CD4-positive, alpha-beta T cell treated with Interleukin-6 at 100 ng/mL for 8 hours (primary cell): ENCODE data around the gene ENDOV.

Experiments used
- DNase-seq: peaks from one replicate; pipeline ENCODE4 v3.0.0-alpha.2; 2020; ENCODE audit warnings: mixed read lengths, low spot score

The ENDOV gene

GRCh38 chr17:80414803-80415625 is at the start of gene ENDOV:
TSS of gene ENDOV (plus strand) at chr17:80415167. CDS start at chr17:80415195, 28 bp downstream.
- DNase-seq = peak; percentile 91

GRCh38 chr17:80365983-80366382 is 49.0 kb upstream of the ENDOV start:
- no peak for DNase-seq

GRCh38 chr17:80367503-80367902 is 47.5 kb upstream of the ENDOV start:
- no peak for DNase-seq

- DNase-seq = no peak
Measured at GRCh38 chr17:80371196-80371595, 43.8 kb upstream of the ENDOV start.

- no peak for DNase-seq
Measured at GRCh38 chr17:80372456-80372855, 42.5 kb upstream of the ENDOV start.

- no peak for DNase-seq
Measured at GRCh38 chr17:80372922-80373570, 41.9 kb upstream of the ENDOV start.

GRCh38 chr17:80374039-80374731 is 40.8 kb upstream of the ENDOV start:
- DNase-seq = no peak

GRCh38 chr17:80374732-80375585 is 40.0 kb upstream of the ENDOV start:
- DNase-seq = no peak

GRCh38 chr17:80376531-80376930 is 38.4 kb upstream of the ENDOV start:
- no peak for DNase-seq

- no peak for DNase-seq
Measured at GRCh38 chr17:80377798-80378197, 37.2 kb upstream of the ENDOV start.

- no peak for DNase-seq
Measured at GRCh38 chr17:80379348-80379747, 35.6 kb upstream of the ENDOV start.

GRCh38 chr17:80380068-80380467 is 34.9 kb upstream of the ENDOV start:
- DNase-seq = no peak

- DNase-seq = no peak
Measured at GRCh38 chr17:80380555-80381002, 34.4 kb upstream of the ENDOV start.

- DNase-seq = no peak
Measured at GRCh38 chr17:80381416-80381923, 33.5 kb upstream of the ENDOV start.

GRCh38 chr17:80382446-80382845 is 32.5 kb upstream of the ENDOV start:
- DNase-seq = no peak

- DNase-seq = no peak
Measured at GRCh38 chr17:80382956-80383355, 32.0 kb upstream of the ENDOV start.

GRCh38 chr17:80384078-80384960 is 30.6 kb upstream of the ENDOV start:
- DNase-seq = no peak

GRCh38 chr17:80385046-80385445 is 29.9 kb upstream of the ENDOV start:
- no peak for DNase-seq

GRCh38 chr17:80386341-80386740 is 28.6 kb upstream of the ENDOV start:
- DNase-seq = no peak

- DNase-seq = no peak
Measured at GRCh38 chr17:80387071-80387470, 27.9 kb upstream of the ENDOV start.

GRCh38 chr17:80388175-80388574 is 26.8 kb upstream of the ENDOV start:
- no peak for DNase-seq
